Stimulated activated CD4-positive, alpha-beta T cell treated with anti-CD3 and anti-CD28 coated beads, Interleukin-4, amount 100 ng/mL, for 48 hours (primary cell): ENCODE results near the gene RALGPS1.

Source experiments
- DNase-seq, 2 donors: peaks; one replicate each; pipeline ENCODE4 v3.0.0-alpha.2; 2020; ENCODE audit warnings: low read depth in 2 of 2

The RALGPS1 gene

GRCh38 chr9:126906091-126906490, 8.5 kb upstream of the RALGPS1 start:
- DNase-seq = no peak

GRCh38 chr9:126907058-126907457, 7.5 kb upstream of the RALGPS1 start:
- no peak for DNase-seq

GRCh38 chr9:126915281-126915816, 767 bp downstream of the RALGPS1 start:
- peak; percentile 1 to 15 for DNase-seq

GRCh38 chr9:126915846-126916543, 1.4 kb downstream of the RALGPS1 start:
- DNase-seq = no peak

GRCh38 chr9:126916909-126917308, 2.3 kb downstream of the RALGPS1 start:
- DNase-seq = no peak

- DNase-seq = no peak
Measured at GRCh38 chr9:126919193-126919592, 4.6 kb downstream of the RALGPS1 start.

- DNase-seq = no peak
Measured at GRCh38 chr9:126925876-126926275, 11.3 kb downstream of the RALGPS1 start.

- DNase-seq = no peak
Measured at GRCh38 chr9:126926364-126926763, 11.8 kb downstream of the RALGPS1 start.

GRCh38 chr9:126927419-126927818, 12.8 kb downstream of the RALGPS1 start:
- no peak for DNase-seq

GRCh38 chr9:126932871-126933321, 18.3 kb downstream of the RALGPS1 start:
- no peak for DNase-seq

- no peak for DNase-seq
Measured at GRCh38 chr9:126933334-126933980, 18.9 kb downstream of the RALGPS1 start.

- no peak for DNase-seq
Measured at GRCh38 chr9:126934441-126934840, 19.9 kb downstream of the RALGPS1 start.

GRCh38 chr9:126935630-126936029, 21.0 kb downstream of the RALGPS1 start:
- no peak for DNase-seq

GRCh38 chr9:126937444-126937843, 22.9 kb downstream of the RALGPS1 start:
- no peak for DNase-seq

GRCh38 chr9:126938327-126938726, 23.7 kb downstream of the RALGPS1 start:
- DNase-seq = no peak

GRCh38 chr9:126939821-126940221, 25.2 kb downstream of the RALGPS1 start:
- DNase-seq = no peak

GRCh38 chr9:126942399-126942798, 27.8 kb downstream of the RALGPS1 start:
- no peak for DNase-seq

GRCh38 chr9:126945682-126946081, 31.1 kb downstream of the RALGPS1 start:
- no peak for DNase-seq

- no peak for DNase-seq
Measured at GRCh38 chr9:126947529-126947928, 32.9 kb downstream of the RALGPS1 start.

GRCh38 chr9:126952205-126952977, 37.8 kb downstream of the RALGPS1 start:
- DNase-seq = no peak

- DNase-seq = no peak
Measured at GRCh38 chr9:126953041-126953809, 38.6 kb downstream of the RALGPS1 start.

- no peak for DNase-seq
Measured at GRCh38 chr9:126955811-126956210, 41.2 kb downstream of the RALGPS1 start.
